ENCODE results near the gene BRD7. TPM values are rescaled to one million over a fixed set of nuclear protein-coding genes. Genes with fewer than 3 reads are reported as not detected.
A peak's percentile ranks its signal among the peaks of the same experiment; 100 is the strongest.

BRD7 gene
- total and polyA plus RNA-seq, 2 donors: 45.9 to 48.1 TPM

GRCh38 chr16:50334106-50334975 lies 34.4 kb downstream of the BRD7 start:
- H3K4me3 ChIP-seq (ENCODE audit: low read depth, low read length): no peak overlapping the region
- WGBS: 77% methylated on average over 14 of the region's 14 CpGs
- no peak for DNase-seq (ENCODE audit: extremely low spot score)
- no peak overlapping the region for H3K27ac ChIP-seq (ENCODE audit: low read depth)
- H3K36me3 ChIP-seq (ENCODE audit: insufficient read depth): no peaks in the 10 kb centered on the region
- H3K4me1 ChIP-seq (ENCODE audit: insufficient read depth): no peaks in the 10 kb centered on the region

- Histone ChIP-seq H3K4me3 (ENCODE audit: low read depth, low read length) (no peak overlapping the region), H3K36me3 (ENCODE audit: insufficient read depth) (no peaks in the 10 kb centered on the region), H3K4me1 (ENCODE audit: insufficient read depth) (no peaks in the 10 kb centered on the region), H3K27ac (ENCODE audit: low read depth) (no peak overlapping the region)
- WGBS: 97% methylated on average over 3 of the region's 3 CpGs
- DNase-seq (ENCODE audit: extremely low spot score): no peak
Observed at GRCh38 chr16:50332599-50332998, 36.2 kb downstream of the BRD7 start.

- no peak overlapping the region for H3K27ac ChIP-seq (ENCODE audit: low read depth)
- WGBS: 80% methylated on average over 5 of the region's 5 CpGs
- H3K4me3 ChIP-seq (ENCODE audit: low read depth, low read length): no peak overlapping the region
- H3K4me1 ChIP-seq (ENCODE audit: insufficient read depth): no peaks in the 10 kb centered on the region
- no peak for DNase-seq (ENCODE audit: extremely low spot score)
- no peaks in the 10 kb centered on the region for H3K36me3 ChIP-seq (ENCODE audit: insufficient read depth)
Observed at GRCh38 chr16:50331570-50331969, 37.2 kb downstream of the BRD7 start.

GRCh38 chr16:50329446-50330189 lies 39.2 kb downstream of the BRD7 start:
- Histone ChIP-seq H3K36me3 (ENCODE audit: insufficient read depth) (no peaks in the 10 kb centered on the region), H3K4me1 (ENCODE audit: insufficient read depth) (no peaks in the 10 kb centered on the region), H3K4me3 (ENCODE audit: low read depth, low read length) (no peak overlapping the region), H3K27ac (ENCODE audit: low read depth) (peak overlapping the region; percentile 66)
- 68% methylated on average over 11 of the region's 11 CpGs for WGBS
- no peak for DNase-seq (ENCODE audit: extremely low spot score)

GRCh38 chr16:50326835-50327465 lies 41.8 kb downstream of the BRD7 start:
- Histone ChIP-seq H3K27ac (ENCODE audit: low read depth) (no peak overlapping the region), H3K36me3 (ENCODE audit: insufficient read depth) (no peaks in the 10 kb centered on the region), H3K4me3 (ENCODE audit: low read depth, low read length) (no peak overlapping the region), H3K4me1 (ENCODE audit: insufficient read depth) (no peaks in the 10 kb centered on the region)
- 68% methylated on average over 7 of the region's 7 CpGs for WGBS
- no peak for DNase-seq (ENCODE audit: extremely low spot score)

- Histone ChIP-seq H3K27ac (ENCODE audit: low read depth) (no peak overlapping the region), H3K36me3 (ENCODE audit: insufficient read depth) (no peaks in the 10 kb centered on the region), H3K4me1 (ENCODE audit: insufficient read depth) (no peaks in the 10 kb centered on the region), H3K4me3 (ENCODE audit: low read depth, low read length) (no peak overlapping the region)
- DNase-seq (ENCODE audit: extremely low spot score): no peak
- 89% methylated on average over 5 of the region's 5 CpGs for WGBS
Observed at GRCh38 chr16:50326264-50326663, 42.5 kb downstream of the BRD7 start.

- DNase-seq (ENCODE audit: extremely low spot score): no peak
- Histone ChIP-seq H3K36me3 (ENCODE audit: insufficient read depth) (peaks cover 2% of the 10 kb centered on the region), H3K4me3 (ENCODE audit: low read depth, low read length) (no peak overlapping the region), H3K4me1 (ENCODE audit: insufficient read depth) (no peaks in the 10 kb centered on the region), H3K27ac (ENCODE audit: low read depth) (no peak overlapping the region)
- 80% methylated on average over 6 of the region's 6 CpGs for WGBS
Observed at GRCh38 chr16:50324345-50324744, 44.4 kb downstream of the BRD7 start.

GRCh38 chr16:50323335-50324011 lies 45.3 kb downstream of the BRD7 start:
- Histone ChIP-seq H3K27ac (ENCODE audit: low read depth) (no peak overlapping the region), H3K4me3 (ENCODE audit: low read depth, low read length) (no peak overlapping the region), H3K4me1 (ENCODE audit: insufficient read depth) (no peaks in the 10 kb centered on the region), H3K36me3 (ENCODE audit: insufficient read depth) (peaks cover 2% of the 10 kb centered on the region)
- no peak for DNase-seq (ENCODE audit: extremely low spot score)
- WGBS: 49% methylated on average over 11 of the region's 11 CpGs

GRCh38 chr16:50322333-50322732 lies 46.5 kb downstream of the BRD7 start:
- no peak overlapping the region for H3K27ac ChIP-seq (ENCODE audit: low read depth)
- DNase-seq (ENCODE audit: extremely low spot score): no peak
- H3K4me3 ChIP-seq (ENCODE audit: low read depth, low read length): no peak overlapping the region
- 60% methylated on average over 1 of the region's 1 CpG for WGBS
- peaks cover 2% of the 10 kb centered on the region for H3K36me3 ChIP-seq (ENCODE audit: insufficient read depth)
- H3K4me1 ChIP-seq (ENCODE audit: insufficient read depth): no peaks in the 10 kb centered on the region

GRCh38 chr16:50320310-50320709 lies 48.5 kb downstream of the BRD7 start:
- WGBS: 86% methylated on average over 5 of the region's 5 CpGs
- H3K4me1 ChIP-seq (ENCODE audit: insufficient read depth): no peaks in the 10 kb centered on the region
- no peak overlapping the region for H3K27ac ChIP-seq (ENCODE audit: low read depth)
- H3K4me3 ChIP-seq (ENCODE audit: low read depth, low read length): no peak overlapping the region
- H3K36me3 ChIP-seq (ENCODE audit: insufficient read depth): peaks cover 4% of the 10 kb centered on the region
- no peak for DNase-seq (ENCODE audit: extremely low spot score)

- WGBS: 92% methylated on average over 9 of the region's 9 CpGs
- Histone ChIP-seq H3K4me1 (ENCODE audit: insufficient read depth) (no peaks in the 10 kb centered on the region), H3K36me3 (ENCODE audit: insufficient read depth) (peaks cover 4% of the 10 kb centered on the region), H3K27ac (ENCODE audit: low read depth) (no peak overlapping the region), H3K4me3 (ENCODE audit: low read depth, low read length) (no peak overlapping the region)
- DNase-seq (ENCODE audit: extremely low spot score): no peak
Observed at GRCh38 chr16:50318796-50319578, 49.8 kb downstream of the BRD7 start.

GRCh38 chr16:50316848-50317630 lies 51.7 kb downstream of the BRD7 start:
- no peak overlapping the region for H3K4me3 ChIP-seq (ENCODE audit: low read depth, low read length)
- no peak for DNase-seq (ENCODE audit: extremely low spot score)
- peaks cover 4% of the 10 kb centered on the region for H3K36me3 ChIP-seq (ENCODE audit: insufficient read depth)
- H3K4me1 ChIP-seq (ENCODE audit: insufficient read depth): no peaks in the 10 kb centered on the region
- no peak overlapping the region for H3K27ac ChIP-seq (ENCODE audit: low read depth)
- WGBS: 86% methylated on average over 10 of the region's 10 CpGs
